Gastroesophageal sphincter (tissue), 3 donors: ENCODE data around the gene TAF11.

Source experiments
- CTCF ChIP-seq, 4 experiments: fragments of 200-600 bp in 2 of 4; fragments of 450-650 bp in 2 of 4; sonication (generic) in 1 of 4; IDR thresholded peaks; one replicate each; pipeline ENCODE4 v1.5.1; 2017 to 2019; ENCODE audit warnings: antibody characterized with exemption in 4 of 4, mild to moderate bottlenecking in 2 of 4, moderate library complexity in 2 of 4
- EP300 ChIP-seq: sonication (generic); formaldehyde crosslinking; IDR thresholded peaks from one replicate; pipeline ENCODE4 v1.6.1; 2017; ENCODE audit warnings: antibody characterized with exemption, mild to moderate bottlenecking
- POLR2A ChIP-seq, 2 donors: fragments of 450-650 bp; IDR thresholded peaks; one replicate each; pipeline ENCODE4 v1.6.1; 2017; ENCODE audit warnings: antibody characterized with exemption in 2 of 2, mild to moderate bottlenecking in 2 of 2, moderate library complexity in 1 of 2

- TF ChIP-seq POLR2A (IDR thresholded peaks at IDR 0.05) (peak; percentile 37 to 46), CTCF (IDR thresholded peaks at IDR 0.05) (no peak), EP300 (no peak)
Measured at GRCh38 chr6:34888874-34889555, 1.2 kb upstream of the TAF11 start, which contains the start of gene ANKS1A.
